Measurements from ENCODE around the gene FNTB.

FNTB gene

GRCh38 chr14:65092349-65092748 lies 105.7 kb downstream of the FNTB start:
- no peak for DNase-seq

- peak; percentile 27 for DNase-seq
Observed at GRCh38 chr14:65095633-65096205, 109.0 kb downstream of the FNTB start.

GRCh38 chr14:65096323-65097089 lies 109.8 kb downstream of the FNTB start:
- peak; percentile 22 for DNase-seq

- DNase-seq: no peak
Observed at GRCh38 chr14:65098586-65098985, 111.9 kb downstream of the FNTB start.

GRCh38 chr14:65100922-65101541 lies 114.3 kb downstream of the FNTB start:
- no peak for DNase-seq

- DNase-seq: peak; percentile 1
Observed at GRCh38 chr14:65101631-65102440, 115.1 kb downstream of the FNTB start.

GRCh38 chr14:65102441-65103149 lies 115.9 kb downstream of the FNTB start, which contains the start of gene MAX:
TSS of gene MAX (minus strand) at chr14:65102517. CDS start at chr14:65102339, 178 bp downstream.
- DNase-seq: peak; percentile 98

GRCh38 chr14:65103150-65103760 lies 116.6 kb downstream of the FNTB start:
- DNase-seq: peak; percentile 24

- no peak for DNase-seq
Observed at GRCh38 chr14:65104791-65105190, 118.1 kb downstream of the FNTB start.

GRCh38 chr14:65106316-65106715 lies 119.6 kb downstream of the FNTB start:
- no peak for DNase-seq

- DNase-seq: peak; percentile 2
Observed at GRCh38 chr14:65106736-65107135, 120.0 kb downstream of the FNTB start.

- no peak for DNase-seq
Observed at GRCh38 chr14:65107200-65107599, 120.5 kb downstream of the FNTB start.

GRCh38 chr14:65109357-65109756 lies 122.7 kb downstream of the FNTB start:
- DNase-seq: no peak

GRCh38 chr14:65110525-65110924 lies 123.8 kb downstream of the FNTB start:
- DNase-seq: no peak
